Activated B cell treated with CpG ODN at 0.5 μM for 24 hours (primary cell): ENCODE results near the gene ENO1. TPM values are rescaled to one million over a fixed set of nuclear protein-coding genes. Genes with fewer than 3 reads are reported as not detected.
"Not testable (repeated sequence)": the region's sequence is repeated elsewhere in the genome, so short reads cannot be mapped to it uniquely, and the experiment has no call there.

Source experiments
- ATAC-seq: fragments of 200-7000 bp; cut with Tn5 transposase; one replicate; pipeline ENCODE4 v1.10.0; 2021; ENCODE audit warnings: low read depth, mild to moderate bottlenecking, moderate library complexity
- CTCF ChIA-PET: fragments of 350-600 bp; sonication (Branson Sonifier 250); formaldehyde crosslinking; loops from one replicate; lab custom pipeline; 2021; ENCODE audit warnings: antibody characterized with exemption; lab: Charles Lee
- POLR2A ChIA-PET: fragments of 350-600 bp; sonication (Branson Sonifier 250); formaldehyde crosslinking; loops from one replicate; lab custom pipeline; 2021; ENCODE audit warnings: antibody characterized with exemption; lab: Charles Lee
- DNase-seq: peaks from one replicate; pipeline ENCODE4 v3.0.0; 2022
- H3K27ac Mint-ChIP-seq: one replicate; pipeline ENCODE4 v1.8.0; 2020; ENCODE audit warnings: mixed read lengths
- H3K27me3 Mint-ChIP-seq: one replicate; pipeline ENCODE4 v1.8.0; 2021; ENCODE audit warnings: mixed read lengths
- H3K36me3 Mint-ChIP-seq: one replicate; pipeline ENCODE4 v1.8.0; 2021; ENCODE audit warnings: low read depth, mixed read lengths
- H3K4me1 Mint-ChIP-seq: one replicate; pipeline ENCODE4 v1.8.0; 2021; ENCODE audit warnings: mixed read lengths
- H3K4me3 Mint-ChIP-seq: one replicate; pipeline ENCODE4 v1.8.0; 2020; ENCODE audit warnings: mild to moderate bottlenecking, mixed read lengths
- H3K9me3 Mint-ChIP-seq: one replicate; pipeline ENCODE4 v1.8.0; 2020; ENCODE audit warnings: mixed read lengths
- intact Hi-C: fragments of 100-400 bp; cut with micrococcal nuclease; formaldehyde crosslinking; loops from one replicate; pipeline ENCODE4 v1.15.1; 2024
- total RNA-seq: library from RNA; stranded (reverse); gene quantifications from 2 replicates; pipeline ENCODE4 v1.2.3, GENCODE V29; 2022
- TF ChIP-seq, protein P1 (sequence below): fragments of 200-600 bp; IDR thresholded peaks from one replicate; pipeline ENCODE4 v1.8.0; 2022; ENCODE audit warnings: antibody characterized with exemption, mild to moderate bottlenecking

Gene ENO1
- 837 and 886 TPM in 2 replicates for total RNA-seq

DNA sequence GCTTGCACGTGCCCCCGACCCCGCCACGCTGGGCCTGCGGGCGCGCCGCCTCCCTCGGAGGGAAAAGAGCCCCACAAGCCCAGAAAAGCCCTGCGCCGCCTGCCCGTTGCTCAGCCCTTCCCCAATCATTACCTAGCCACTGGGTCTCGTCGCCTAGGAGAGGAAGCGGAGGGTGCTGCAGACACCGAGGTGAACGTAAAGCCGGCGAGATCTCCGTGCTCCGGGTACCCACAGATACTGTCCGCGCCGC lies at the start of gene ENO1:
ENO1 (minus strand) TSS at position 239 of the 250 bp plus-strand sequence. CDS start 3,778 bp downstream, outside the sequence.
- intact Hi-C loops = loop anchor here (1.0 to 10.0 kb wide), 8 partner anchors 19 to 1176 kb away; partner anchors contain the start of genes PER3, RERE and SLC25A33
- H3K9me3 Mint-ChIP-seq = no peaks in the 10 kb centered on the region
- peak within 1 kb of the TSS; percentile 96 for H3K27ac Mint-ChIP-seq
- TF ChIP-seq, protein P1, sequence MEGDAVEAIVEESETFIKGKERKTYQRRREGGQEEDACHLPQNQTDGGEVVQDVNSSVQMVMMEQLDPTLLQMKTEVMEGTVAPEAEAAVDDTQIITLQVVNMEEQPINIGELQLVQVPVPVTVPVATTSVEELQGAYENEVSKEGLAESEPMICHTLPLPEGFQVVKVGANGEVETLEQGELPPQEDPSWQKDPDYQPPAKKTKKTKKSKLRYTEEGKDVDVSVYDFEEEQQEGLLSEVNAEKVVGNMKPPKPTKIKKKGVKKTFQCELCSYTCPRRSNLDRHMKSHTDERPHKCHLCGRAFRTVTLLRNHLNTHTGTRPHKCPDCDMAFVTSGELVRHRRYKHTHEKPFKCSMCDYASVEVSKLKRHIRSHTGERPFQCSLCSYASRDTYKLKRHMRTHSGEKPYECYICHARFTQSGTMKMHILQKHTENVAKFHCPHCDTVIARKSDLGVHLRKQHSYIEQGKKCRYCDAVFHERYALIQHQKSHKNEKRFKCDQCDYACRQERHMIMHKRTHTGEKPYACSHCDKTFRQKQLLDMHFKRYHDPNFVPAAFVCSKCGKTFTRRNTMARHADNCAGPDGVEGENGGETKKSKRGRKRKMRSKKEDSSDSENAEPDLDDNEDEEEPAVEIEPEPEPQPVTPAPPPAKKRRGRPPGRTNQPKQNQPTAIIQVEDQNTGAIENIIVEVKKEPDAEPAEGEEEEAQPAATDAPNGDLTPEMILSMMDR = no peak
- H3K36me3 Mint-ChIP-seq = peaks cover 37% of the 10 kb centered on the region
- H3K27me3 Mint-ChIP-seq = no peaks in the 10 kb centered on the region
- ATAC-seq = no peak
- ChIA-PET POLR2A (interaction anchor here (0.7 to 4.1 kb wide), 22 partner anchors 8 to 917 kb away, joined by 3 to 33 read pairs (median 5); partner anchors contain the start of genes GPR157 and RERE), CTCF (interaction anchor here (4.2 kb wide), 1 partner anchor 19 kb away, joined by 21 read pairs; no protein-coding TSS in a partner anchor)
- no peak for DNase-seq
- peaks cover 48% of the 10 kb centered on the region for H3K4me1 Mint-ChIP-seq
- peak within 1 kb of the TSS; percentile 95 for H3K4me3 Mint-ChIP-seq

DNA sequence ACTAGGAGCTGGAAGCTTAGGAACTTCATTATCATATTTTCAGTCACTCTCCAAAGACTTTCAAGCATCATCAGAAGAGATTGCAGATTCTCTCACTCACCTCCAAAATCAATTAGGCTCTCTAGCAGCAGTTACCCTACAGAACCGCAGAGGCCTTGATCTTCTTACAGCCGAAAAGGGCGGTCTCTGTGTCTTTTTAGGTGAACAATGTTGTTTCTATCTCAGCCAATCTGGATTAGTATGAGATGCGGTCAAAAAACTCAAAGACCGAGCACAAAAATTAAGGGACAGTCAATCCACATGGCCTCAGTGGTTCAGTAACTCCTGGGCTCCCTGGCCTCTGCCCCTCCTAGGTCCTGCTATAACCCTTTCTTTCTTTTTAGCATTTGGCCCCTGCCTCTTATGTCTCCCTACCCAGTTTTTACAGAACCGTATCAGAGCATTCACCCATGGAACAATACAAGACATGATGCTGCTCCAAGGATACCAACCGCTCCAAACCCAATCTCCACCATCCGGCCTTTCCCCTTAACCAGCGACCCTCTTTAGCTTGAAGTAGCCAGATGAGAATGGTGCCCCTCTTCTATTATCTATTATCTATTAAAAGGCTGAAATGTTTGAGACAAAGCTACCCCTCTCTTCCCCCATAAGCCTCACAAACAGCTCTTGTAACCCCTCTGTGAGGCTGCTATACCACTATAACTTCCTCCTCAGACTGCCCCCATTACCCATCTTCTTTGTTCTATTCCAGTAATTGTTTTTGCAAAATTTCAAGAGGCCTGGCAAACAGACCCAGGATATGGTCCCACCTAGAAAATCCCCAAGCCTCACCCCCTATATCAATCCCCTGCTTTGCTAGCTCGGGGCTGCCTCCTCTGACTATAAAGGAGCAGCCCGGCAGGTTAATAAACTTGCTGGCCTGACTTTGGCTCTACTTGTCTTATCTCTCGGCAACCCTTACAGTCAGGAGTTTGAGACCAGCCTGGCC lies 48.5 kb upstream of the ENO1 start:
- TF ChIP-seq, protein P1 = no peak
- Mint-ChIP-seq H3K27ac (no peak overlapping the region), H3K4me3 (no peak overlapping the region), H3K9me3 (no peaks in the 10 kb centered on the region), H3K36me3 (no peaks in the 10 kb centered on the region), H3K27me3 (no peaks in the 10 kb centered on the region), H3K4me1 (no peaks in the 10 kb centered on the region)
- ChIA-PET CTCF (no interaction called here), POLR2A (interaction anchor here (0.7 kb wide), 1 partner anchor 42 kb away, joined by 10 read pairs; no protein-coding TSS in a partner anchor)
- DNase-seq = no peak
- intact Hi-C loops = no loop called here
- no peak for ATAC-seq

DNA sequence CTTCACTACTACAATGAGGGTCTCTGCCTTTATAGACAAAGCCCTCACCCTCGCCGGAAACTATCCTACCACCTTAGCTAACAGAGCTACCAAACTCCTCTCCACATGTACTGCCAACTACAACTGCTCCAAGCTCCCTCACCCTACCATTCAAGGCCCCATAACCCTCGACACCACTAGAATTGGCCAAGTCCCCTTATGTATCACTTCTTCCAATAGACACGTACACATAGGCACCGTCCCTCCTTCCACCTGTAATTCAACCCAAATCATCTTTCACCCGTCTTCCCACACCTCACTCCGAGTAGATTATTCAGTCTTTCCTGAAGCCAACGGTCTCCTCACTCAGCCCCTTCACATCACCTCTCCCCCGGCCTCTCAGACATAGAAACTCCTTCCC lies 47.5 kb upstream of the ENO1 start:
- TF ChIP-seq, protein P1 = no peak
- no peak overlapping the region for H3K27ac Mint-ChIP-seq
- H3K27me3 Mint-ChIP-seq = no peaks in the 10 kb centered on the region
- no peak for ATAC-seq
- no peak for DNase-seq
- H3K36me3 Mint-ChIP-seq = no peaks in the 10 kb centered on the region
- no peaks in the 10 kb centered on the region for H3K9me3 Mint-ChIP-seq
- no peaks in the 10 kb centered on the region for H3K4me1 Mint-ChIP-seq
- intact Hi-C loops = no loop called here
- H3K4me3 Mint-ChIP-seq = no peak overlapping the region
- POLR2A ChIA-PET = no interaction called here
- CTCF ChIA-PET = no interaction called here

DNA sequence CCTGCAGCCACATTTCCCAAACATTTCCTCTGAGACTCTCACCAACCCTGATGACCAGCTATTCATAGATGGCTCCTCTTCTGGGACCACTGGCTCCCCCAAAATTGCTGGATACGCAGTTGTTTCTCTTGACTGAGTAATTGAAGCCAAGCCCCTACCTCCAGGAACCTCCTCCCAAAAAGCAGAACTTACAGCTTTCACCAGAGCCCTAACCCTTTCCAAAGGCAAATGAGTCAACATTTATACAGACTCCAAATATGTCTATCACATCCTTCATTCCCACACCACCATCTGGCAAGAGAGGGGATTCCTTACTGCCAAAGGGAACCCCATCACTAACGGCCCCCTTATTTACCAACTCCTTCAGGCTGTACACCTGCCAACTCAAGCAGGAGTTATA lies 46.9 kb upstream of the ENO1 start:
- CTCF ChIA-PET = no interaction called here
- intact Hi-C loops = no loop called here

DNA sequence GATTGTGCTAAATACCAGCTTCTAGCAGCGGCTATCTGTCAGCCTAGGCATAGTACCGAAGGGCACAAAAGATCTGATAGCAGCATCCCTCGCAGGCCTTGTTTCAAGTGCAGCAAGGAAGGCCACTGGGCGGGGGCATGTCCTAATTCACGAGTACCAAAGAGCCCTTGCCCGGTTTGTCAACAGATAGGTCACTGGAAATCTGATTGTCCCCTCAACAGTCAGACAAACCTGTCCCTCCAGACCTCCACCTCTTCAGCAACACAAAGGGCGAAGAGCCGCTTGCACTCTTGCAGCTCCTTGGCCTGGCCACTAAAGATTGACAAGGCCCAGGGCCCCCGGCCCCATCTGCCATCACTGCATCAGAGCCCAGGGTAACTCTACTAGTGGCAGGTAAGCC lies 44.5 kb upstream of the ENO1 start:
- no peak for DNase-seq
- no peaks in the 10 kb centered on the region for H3K9me3 Mint-ChIP-seq
- TF ChIP-seq, protein P1 = no peak
- ChIA-PET POLR2A (no interaction called here), CTCF (interaction anchor here (0.6 kb wide), 1 partner anchor 66 kb away, joined by 3 read pairs; no protein-coding TSS in a partner anchor)
- ATAC-seq = no peak
- H3K27me3 Mint-ChIP-seq = no peaks in the 10 kb centered on the region
- intact Hi-C loops = no loop called here
- no peaks in the 10 kb centered on the region for H3K4me1 Mint-ChIP-seq
- H3K27ac Mint-ChIP-seq = no peak overlapping the region
- no peaks in the 10 kb centered on the region for H3K36me3 Mint-ChIP-seq
- H3K4me3 Mint-ChIP-seq = no peak overlapping the region

More for the DNA sequence above, 46.9 kb upstream of the ENO1 start:
- Mint-ChIP-seq H3K27me3 (no peaks in the 10 kb centered on the region), H3K27ac (no peak overlapping the region), H3K4me1 (no peaks in the 10 kb centered on the region), H3K36me3 (no peaks in the 10 kb centered on the region), H3K9me3 (no peaks in the 10 kb centered on the region), H3K4me3 (no peak overlapping the region)
- TF ChIP-seq, protein P1 = no peak
- POLR2A ChIA-PET = no interaction called here
- no peak for ATAC-seq
- no peak for DNase-seq

DNA sequence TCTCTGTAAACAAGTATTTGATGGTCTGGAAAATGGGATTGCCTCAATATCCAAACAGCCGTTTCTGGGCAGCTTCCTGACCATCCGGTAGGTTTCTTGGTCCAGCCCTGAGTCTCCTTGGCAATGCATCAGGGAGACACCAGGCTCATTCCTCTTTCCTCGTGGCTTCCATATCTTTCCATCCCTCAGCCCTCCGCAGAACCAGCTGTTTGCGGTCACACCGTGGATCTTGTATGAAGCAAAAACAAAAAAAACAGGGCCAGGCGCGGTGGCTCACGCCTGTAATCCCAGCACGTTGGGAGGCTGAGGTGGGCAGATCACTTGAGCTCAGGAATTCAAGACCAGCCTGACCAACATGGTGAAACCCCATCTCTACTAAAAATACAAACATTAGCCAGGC lies 39.0 kb upstream of the ENO1 start:
- H3K4me1 Mint-ChIP-seq, H3K4me3 Mint-ChIP-seq, ATAC-seq, intact Hi-C loops, POLR2A ChIA-PET, H3K36me3 Mint-ChIP-seq, H3K27ac Mint-ChIP-seq, H3K9me3 Mint-ChIP-seq, DNase-seq, H3K27me3 Mint-ChIP-seq: not testable (repeated sequence)
- CTCF ChIA-PET = interaction anchor here (0.7 to 2.8 kb wide), 6 partner anchors 69 to 193 kb away, joined by 3 to 11 read pairs (median 4); no protein-coding TSS in a partner anchor
